ENCODE data around the gene KLHL25.

The KLHL25 gene

DNA sequence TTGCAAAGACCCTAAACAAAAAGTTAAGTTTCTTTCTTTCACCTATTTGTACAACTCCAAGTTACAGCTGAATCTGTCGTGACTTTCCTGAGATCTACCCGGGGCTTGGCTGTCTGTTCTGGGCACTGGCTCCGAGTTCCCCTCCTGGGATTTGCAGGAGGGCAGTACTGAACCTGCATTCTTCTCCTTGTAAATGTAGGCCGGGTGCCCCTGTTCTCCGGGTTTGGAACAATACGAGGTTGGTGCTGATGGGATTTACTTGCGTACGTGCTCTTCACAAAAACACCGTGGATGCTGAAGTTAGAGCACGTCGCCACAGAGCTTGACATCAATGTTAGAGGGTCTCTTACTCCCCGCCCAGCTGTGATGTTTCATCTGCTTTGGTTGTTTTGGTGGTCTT lies 48.1 kb downstream of the KLHL25 start:
- DNase-seq, result no peak

DNA sequence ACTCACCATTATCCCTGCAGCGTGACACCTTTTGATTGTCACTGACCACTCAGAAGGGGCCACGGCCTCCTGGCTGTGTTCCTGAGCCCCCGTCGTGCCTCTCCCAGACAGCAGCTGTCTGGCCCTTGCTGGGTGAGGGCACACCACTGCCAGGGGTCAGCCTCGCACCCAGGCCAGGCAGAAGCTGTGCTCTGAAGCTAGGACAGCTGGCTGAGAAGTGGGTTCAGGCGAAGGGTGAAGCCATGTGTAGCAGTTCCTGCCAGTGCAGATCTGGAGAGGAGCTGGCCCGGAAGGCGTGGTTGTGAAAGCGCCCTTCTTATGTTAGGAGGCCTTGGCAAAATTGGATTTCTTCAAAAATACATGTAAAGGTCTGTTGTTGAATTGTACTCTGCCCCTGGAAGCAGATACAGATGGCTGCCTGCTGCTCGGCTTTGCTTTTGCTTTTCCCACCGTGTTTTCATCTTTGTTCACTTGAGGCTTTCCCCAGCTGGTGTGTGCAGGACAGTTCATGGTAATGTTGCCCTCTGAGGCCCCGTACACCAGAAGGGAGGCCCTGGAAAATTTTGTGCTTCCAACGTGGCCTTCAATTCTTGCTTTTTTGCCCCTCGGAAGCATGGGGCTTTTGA lies 49.1 kb downstream of the KLHL25 start:
- DNase-seq, result no peak

DNA sequence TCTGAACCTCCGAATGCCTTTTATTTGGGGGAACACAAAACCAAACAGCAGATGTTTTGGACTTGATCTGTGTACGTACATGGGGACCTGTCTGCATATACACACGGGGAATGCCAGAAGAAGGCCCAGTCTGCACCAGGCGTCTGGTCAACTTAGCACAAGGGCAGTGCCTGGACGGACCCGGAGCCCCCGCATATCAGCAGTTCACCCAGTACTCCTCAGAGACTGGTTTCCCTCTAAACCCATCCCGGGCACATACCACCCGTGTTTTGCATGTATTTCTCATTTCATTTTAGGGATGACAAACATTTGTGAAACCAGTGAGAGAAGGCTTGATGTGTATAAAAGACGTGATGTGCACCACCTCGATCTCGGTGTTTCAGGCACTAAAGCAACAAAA lies 49.7 kb downstream of the KLHL25 start:
- no peak for DNase-seq

DNA sequence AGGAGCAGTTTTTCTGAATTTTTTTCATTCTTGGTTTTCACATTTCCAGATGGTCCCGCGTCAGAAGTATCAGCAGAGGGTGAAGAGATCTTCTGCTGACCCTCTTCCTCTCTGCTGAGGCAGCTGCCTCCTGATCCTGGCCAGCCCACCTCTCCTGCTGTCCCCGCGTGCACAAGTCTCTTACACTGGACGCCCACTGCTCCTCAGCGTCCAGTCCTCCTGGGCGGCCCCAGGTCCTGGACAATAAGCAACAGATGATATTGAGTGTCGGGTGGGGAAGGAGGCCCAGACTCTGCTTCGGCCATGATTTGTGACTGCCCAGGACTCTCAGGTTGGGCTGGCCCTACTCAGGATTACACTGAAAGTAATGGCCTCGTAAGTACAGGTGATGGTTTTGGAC lies 50.1 kb downstream of the KLHL25 start:
- no peak for DNase-seq

DNA sequence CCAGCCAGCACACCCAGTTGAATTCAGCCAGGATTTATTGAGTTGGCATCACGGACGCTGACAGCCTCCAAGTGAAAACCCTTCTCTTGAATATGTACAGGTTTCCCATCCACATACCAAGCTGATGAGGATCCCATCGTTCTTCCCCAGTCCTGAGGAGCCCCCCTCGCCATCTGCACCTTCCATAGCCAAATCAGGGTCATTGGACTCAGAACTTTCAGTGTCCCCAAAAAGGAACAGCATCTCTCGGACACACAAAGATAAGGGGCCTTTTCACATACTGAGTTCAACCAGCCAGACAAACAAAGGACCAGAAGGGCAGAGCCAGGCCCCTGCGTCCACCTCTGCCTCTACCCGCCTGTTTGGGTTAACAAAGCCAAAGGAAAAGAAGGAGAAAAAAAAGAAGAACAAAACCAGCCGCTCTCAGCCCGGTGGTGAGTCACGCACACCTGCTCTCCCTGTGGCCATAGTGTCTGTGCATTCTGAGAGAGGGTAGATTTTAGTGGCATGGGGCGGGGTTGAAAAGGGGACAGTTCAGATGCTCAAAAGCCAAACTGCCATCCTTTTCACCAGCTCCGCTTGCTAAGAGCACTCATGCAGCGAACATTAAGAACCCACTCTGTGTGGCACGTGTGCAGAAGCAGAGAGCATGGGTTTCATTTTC lies 51.2 kb downstream of the KLHL25 start:
- DNase-seq, result peak; percentile 66

DNA sequence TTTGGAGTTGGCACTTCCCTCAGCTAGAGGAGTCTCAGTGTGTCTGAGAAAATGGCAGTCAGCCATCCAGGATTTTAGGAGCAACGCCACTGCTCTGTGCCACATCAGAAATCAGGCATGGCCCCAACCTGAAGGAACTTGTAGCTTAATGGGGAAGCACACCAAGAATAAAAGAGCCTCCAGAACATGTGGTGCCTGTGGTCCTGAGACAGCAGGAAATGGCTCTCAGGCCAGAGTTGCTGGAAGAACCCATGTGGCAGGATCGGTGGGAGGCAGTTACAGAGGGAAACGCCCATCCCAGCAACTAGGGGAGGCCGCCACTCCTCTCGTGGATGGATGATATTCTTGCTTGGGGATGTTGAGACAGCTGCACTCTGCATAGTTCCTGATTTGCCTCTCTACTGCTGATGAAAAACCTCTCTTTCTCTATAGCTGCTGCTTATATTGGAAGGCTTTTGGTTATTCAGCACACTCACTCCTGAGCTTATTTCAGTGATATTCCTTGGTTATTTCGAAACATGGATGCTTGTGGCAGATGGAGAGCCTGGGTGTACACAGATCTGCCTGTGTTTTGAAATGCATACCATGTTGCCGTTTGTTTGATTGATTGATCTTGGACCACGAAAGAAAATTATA lies 52.4 kb downstream of the KLHL25 start:
- DNase-seq, result no peak

DNA sequence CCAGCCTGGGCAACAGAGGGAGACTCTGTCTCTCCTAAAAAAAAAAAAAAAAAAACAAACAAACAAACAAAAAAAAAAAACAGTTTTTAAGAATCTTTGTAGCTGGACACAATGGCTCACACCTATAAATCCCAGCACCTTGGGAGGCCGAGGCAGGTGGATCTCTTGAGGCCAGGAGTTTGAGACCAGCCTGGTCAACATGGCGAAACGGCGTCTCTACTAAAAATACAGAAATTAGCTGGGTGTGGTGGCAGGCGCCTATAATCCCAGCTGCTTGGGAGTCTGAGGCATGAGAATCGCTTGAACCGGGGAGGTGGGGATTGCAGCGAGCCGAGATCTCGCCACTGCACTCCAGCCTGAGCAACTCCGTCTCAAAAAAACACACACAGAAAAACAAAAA lies 53.1 kb downstream of the KLHL25 start:
- DNase-seq, result no peak

DNA sequence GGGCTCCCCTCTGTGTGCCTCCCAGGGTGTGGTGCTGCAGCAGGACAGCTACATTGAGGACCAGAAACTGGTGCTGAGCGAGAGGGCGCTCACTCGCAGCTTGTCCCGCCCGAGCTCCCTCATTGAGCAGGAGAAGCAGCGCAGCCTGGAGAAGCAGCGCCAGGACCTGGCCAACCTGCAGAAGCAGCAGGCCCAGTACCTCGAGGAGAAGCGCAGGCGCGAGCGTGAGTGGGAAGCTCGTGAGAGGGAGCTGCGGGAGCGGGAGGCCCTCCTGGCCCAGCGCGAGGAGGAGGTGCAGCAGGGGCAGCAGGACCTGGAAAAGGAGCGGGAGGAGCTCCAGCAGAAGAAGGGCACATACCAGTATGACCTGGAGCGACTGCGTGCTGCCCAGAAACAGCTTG lies 53.7 kb downstream of the KLHL25 start:
- DNase-seq, result no peak

DNA sequence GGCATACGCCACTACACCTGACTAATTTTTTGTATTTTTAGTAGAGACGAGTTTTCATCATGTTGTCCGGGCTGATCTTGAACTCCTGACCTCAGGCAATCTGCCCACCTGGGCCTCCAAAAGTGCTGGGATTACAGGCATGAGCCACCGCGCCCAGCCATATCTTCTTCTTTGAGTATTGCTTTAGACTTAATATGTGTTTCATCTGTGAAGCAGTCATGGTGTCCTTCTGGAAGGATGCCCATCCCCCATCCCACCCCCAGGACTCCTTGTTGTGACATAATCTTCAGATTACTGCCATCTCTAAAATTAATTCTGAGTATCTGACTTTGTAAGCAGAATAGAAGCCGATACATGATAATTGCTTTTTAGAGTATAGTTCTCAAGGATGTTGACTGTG lies 57.7 kb downstream of the KLHL25 start:
- no peak for DNase-seq

DNA sequence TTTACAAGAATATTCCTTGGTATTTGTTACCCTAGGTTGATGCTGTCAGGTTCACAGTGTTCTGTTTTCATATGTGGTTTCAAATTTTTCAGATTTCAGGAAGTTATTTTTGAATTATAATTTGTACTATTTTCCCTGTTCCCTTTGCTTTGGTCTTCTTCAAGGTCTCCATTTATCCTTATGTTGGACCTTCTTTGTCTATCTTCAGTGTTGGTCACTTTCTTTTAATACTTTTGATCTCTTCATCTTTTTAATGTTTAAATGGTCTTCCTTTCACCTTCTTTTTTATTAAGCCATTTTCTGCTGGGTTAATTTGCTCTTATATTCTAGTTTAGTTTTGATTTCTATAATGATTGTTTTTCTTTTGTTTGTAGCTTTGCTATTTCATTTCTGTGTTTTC lies 61.3 kb downstream of the KLHL25 start:
- no peak for DNase-seq

DNA sequence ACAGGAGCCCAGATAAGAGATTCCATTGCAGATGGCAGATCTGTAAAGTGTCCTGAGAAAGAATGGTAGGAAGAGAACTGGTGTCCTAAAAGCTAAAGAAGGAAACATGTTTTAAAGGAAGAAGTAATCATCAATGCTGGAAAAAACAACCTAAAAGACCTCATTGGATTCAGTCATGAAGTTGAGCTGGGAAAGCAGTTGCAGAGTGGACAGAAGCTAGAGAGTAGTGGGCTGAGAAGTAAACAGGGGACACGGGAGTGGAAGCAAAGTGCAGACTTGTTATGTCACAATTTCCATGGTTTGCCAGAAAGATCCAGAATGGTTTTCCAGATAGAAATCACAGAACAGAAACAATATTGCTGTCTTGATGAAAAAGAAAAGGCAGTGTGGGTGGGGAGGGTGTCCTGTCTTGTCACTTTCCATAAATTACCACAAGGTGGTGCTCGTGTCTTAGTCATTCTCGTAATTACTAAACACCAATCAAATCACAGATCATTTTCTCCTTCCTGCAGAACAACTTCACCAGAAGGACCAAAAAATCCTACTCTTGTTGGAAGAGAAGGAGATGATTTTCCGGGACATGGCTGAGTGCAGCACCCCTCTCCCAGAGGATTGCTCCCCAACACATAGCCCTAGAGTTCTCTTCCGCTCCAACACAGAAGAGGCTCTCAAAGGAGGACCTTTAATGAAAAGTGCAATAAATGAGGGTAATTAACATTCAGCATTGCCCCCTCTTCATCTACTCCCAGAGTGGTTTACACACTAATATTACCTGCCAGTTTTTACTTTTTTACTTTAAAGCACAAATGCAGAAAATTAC lies 64.5 kb downstream of the KLHL25 start:
- peak; percentile 1 for DNase-seq

DNA sequence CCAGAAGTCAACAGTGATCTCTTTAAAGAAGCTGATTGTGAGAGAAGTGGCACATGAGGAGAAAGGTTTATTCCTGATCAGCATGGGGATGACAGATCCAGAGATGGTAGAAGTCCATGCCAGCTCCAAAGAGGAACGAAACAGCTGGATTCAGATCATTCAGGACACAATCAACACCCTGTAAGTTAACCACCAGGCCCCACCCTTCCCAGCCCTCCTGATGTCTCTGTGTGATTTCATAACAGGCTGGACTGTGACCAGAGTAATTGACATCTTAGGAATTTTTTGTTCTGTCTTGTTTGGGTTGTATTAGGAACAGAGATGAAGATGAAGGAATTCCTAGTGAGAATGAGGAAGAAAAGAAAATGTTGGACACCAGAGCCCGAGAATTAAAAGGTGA lies 67.7 kb downstream of the KLHL25 start:
- DNase-seq, result no peak

DNA sequence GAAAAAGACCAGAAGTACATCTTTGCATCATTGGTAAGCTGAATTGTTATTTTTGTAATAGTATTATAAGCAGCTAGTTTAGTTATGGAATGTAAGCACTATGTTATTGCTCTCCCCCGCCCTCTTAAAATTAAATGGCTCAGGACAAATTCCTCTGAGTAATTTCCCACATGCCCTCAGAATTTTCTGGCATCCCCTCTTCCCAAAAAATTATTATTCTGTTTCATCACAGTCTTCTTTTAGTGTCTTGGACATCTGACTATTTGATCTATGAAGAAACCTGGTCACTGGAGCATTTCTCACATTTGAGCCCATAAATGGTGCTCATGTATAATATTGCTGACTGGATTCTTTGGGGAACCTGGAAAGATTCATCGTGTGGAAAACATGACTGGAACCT lies 68.3 kb downstream of the KLHL25 start:
- DNase-seq, result no peak

DNA sequence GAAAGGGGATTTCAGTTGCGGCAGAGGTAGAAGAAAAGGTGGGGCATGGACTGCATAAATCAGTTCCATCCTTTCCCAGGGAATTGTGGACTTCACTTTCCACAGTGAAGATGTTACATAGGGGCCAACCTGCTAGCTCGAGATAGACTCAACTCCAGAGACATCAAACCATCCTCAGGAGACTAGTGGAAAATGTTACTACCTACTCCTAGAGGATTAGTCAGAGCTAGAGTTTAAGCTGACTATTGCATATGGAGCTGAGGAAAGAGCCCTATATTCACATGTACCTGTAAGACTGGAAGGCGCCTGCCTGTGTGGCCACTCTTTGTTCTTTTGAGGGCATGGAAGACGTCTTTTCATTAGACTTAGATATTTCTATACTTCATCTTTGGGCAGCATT lies 69.2 kb downstream of the KLHL25 start:
- no peak for DNase-seq

DNA sequence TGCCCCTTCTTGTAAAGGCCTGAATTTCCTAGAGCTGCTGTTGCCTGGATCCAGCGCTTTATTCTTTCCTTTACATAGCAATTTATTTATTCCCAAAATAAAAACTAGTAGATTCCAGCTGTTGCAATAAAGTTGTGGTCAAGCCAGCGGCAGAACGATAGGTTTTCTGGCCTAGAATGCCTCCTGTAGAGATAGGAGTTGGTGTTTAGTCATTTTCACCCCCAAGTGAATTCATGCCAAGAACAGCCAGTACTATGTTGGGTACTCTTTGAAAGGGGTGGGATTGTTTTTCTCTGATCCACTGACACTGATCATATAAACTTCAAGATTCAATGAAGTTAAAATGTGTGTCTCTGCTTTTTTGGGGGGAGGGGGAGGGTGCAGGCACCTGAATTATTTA lies 69.7 kb downstream of the KLHL25 start:
- DNase-seq, result no peak

DNA sequence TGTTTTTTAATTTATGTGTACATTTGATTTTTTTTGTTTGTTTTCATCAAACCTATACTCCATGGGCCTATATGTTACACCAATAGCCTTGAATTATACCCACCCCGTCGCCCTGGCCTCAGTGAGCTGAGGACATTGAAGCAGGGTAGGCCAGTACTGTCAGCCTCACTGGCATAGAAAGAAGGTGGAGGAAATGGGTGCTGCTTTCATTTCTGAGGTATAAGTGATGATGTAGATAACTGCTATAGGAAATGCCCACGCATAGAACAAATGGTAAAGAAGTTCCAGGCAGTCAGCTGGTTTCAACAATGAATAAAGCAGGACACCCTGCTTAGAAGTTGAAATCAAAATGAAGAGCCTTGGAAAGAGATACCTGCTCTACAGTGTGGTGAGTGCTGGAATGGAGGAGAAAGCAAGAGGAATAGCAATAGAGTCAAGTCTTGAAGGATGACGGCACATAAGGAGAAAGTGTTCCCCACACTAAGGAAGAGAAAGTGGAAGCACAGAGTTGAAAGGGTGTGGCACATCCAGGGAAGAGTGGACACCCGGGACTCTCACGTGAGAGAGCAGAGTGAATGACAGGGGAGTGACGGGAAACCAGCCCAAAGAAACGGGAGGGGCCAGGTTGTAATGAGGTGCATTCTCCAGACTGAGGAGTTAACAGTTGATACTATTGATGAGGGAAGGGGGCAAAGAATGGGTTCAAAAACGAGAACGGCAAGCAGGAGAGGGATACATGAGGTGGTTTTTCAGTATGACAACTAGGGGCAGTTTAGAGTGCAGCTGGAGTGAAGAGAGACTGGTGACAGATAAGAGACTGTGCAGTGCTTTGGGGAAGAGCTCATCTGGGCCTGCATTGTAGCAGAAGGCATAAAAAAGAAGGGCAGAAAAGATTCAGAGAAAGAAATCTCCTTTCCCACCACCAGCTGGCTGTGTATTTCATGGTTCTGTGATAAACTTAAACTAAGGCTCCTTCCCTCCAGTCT lies 70.5 kb downstream of the KLHL25 start:
- DNase-seq, result no peak

DNA sequence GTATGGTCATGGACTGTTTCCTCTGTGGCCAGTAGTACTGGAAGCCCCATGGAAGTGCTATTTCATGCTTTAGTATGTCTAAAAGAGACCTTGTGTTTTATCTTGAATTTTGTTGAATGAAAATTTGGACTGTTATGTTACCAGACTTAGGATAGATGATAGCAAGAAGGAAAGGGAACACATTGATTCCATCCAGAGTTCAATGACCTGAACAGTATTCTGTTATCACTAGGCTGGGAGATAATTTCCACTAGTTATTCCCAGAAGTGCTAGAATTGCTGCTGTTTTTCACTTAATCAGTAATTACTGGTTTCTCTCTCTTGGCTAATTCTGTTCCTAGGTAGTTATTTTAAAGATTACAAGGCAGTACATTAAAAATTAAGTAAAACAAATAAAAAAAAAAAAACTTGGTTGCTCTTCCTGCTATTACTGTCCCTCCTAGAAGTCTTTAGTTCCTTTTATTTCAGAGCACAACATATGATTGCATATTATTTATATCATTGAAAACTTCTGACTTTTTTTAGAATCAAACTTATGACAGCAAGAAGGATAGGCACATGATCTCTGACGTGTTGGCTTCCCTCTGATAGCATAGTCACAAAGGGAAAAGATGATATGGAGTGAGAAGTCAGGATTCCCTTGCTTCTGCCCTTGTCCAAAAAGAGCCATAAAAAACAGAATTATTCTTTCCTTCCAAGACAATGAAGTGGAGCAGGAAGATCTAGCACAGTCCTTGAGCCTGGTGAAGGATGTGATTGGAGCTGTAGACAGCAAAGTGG lies 72.2 kb downstream of the KLHL25 start:
- DNase-seq, result no peak

DNA sequence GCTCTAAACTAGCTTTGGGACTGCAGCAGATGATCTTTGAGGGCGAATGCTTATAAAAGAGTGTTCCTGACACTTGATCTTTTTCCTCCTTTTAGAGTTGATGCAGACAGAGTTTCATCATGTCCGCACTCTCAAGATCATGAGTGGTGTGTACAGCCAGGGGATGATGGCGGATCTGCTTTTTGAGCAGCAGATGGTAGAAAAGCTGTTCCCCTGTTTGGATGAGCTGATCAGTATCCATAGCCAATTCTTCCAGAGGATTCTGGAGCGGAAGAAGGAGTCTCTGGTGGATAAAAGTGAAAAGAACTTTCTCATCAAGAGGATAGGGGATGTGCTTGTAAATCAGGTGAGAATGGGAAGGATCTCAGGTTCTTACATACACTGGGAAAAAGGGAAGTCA lies 75.7 kb downstream of the KLHL25 start:
- DNase-seq, result peak; percentile 31

DNA sequence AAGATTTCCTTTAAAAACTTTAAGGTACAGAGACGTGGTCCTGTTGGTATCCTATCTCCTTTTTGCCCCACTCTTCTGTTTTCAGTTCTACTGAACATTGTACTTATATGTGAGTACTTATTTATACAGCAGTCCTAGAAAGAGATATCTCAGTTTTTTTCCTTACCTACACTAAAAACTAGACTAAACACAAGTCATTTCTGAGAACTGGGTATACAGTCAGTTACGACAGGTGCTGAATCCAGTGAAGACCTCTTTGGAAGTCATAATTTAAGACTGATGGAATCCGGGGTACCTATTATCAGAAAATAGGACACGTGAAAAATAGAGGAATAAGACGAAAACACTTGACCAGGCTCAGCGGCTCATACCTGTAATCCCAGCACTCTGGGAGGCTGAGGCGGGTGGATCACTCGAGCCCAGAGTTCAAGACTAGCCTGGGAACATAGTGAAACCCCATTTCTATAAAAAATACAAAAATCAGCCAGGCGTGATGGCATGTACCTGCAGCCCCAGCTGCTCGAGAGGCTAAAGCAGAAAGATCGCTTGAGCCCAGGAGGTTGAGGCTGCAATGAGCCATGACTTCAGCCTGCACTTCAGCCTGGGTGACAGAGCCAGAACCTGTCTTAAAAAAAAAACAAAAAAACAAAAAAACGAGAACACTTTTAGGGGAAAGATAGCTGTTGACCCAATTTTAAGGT lies 76.3 kb downstream of the KLHL25 start:
- peak; percentile 45 for DNase-seq

DNA sequence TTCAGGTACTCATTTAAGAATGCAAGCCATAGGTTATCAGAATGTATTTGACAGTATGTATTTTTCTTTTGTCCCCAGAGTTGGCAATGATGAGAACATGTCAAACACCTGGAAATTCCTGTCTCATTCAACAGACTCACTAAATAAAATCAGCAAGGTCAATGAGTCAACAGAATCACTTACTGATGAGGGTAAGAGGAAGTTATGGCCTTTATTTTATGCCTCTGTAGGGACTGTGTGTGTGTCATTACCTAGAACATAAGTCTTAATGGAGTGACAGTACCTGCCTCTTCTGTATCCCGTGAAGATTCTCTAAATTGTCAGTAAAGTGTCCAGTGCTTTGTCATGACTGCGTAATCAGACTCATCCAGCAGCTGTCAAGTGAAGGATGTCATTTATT lies 77.5 kb downstream of the KLHL25 start:
- DNase-seq, result no peak

DNA sequence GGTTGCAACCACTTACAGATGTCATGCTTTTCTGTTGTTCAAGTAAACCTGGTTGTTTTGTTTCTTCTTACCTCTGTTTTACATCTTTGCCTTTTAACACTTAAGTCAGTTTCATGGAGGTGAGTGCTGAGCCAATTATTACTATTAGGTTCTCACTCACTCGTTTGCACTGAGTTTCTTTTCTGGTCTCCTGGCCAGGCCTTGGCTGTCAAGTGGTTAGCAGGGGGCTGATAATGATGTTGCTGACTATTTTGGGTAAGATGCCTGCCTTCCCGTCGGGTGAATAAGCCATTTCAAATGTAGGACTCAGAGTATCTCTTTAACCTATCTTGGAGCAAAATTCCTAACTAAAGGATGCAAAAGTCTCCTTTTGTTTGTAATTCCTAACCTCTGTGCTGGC lies 78.5 kb downstream of the KLHL25 start:
- no peak for DNase-seq

All from DMS79 (cell line).